GM20431 (cell line): ENCODE data around the gene SYNE1.

Experiments used
- in situ Hi-C: fragments of 300-500 bp; cut with MseI, MboI; formaldehyde crosslinking; loops from one replicate; pipeline ENCODE4 v1.15.0; 2020; ENCODE audit warnings: low sequenced_read_pairs; ENCODE audit not compliant: unreplicated experiment

The SYNE1 gene

GRCh38 chr6:152386131-152386530 lies 251.0 kb downstream of the SYNE1 start:
- in situ Hi-C loops, result no loop called here

DNA sequence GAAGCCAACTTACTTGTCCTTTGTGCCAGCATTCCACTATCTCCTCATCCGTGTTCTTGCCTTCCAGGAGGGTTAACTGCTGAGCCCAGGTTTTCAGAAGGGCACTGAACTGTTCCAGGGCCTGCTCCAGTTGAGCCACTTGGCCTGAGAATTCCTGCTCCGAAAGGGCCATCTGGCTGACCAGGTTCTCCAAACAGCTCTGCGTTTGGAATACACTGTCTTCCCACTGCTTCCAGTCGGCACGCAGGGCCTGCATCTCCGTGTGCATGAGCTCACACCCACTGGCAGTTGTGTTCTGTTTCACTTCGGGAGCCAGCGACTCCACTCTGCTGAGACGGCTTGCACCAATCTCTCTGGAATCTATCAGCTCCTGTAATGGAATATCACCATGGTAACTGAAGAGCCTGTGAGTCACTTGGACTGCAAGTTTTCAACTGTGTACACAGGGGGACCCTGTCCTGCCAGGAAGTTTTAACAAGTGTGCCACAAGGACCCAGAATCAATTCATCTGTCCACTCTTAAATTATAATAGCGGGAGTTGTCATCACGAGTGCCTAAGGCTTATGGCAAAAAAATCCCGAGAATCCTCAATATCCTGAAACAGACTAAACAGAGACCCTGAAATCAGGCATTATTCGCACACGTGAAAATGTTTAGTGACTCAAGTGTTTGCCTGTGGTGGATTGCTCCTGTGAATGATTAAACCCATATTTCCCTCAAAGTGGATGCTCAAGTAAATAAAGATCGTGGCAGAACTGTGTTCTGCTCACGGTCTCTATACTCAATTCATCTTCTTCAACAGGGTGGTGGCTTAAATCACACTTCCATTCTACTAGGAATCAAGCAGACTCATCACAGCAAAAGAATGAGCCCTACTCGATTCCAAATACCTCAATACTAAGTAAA lies 255.9 kb downstream of the SYNE1 start:
- in situ Hi-C loops, result no loop called here

- in situ Hi-C loops, result no loop called here
Measured at GRCh38 chr6:152380351-152380767, 256.8 kb downstream of the SYNE1 start.

DNA sequence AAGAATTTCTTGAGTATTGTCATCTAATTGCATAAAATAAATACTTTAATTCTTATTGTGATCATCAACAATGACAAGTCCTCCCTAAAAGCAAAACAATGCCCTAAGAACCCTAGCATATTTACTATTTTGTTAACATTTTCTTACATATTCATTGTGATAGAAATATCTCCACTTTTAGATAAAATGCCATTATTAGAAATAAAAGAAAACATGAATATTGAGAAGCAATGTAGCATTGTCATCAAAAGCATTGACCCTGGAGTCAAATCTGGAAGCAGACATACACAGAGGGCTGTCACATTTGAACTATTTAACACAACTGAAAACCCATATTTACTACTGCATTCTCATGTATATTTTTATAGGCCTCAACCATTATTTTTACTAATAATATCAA lies 257.7 kb downstream of the SYNE1 start:
- in situ Hi-C loops, result no loop called here

GRCh38 chr6:152378169-152378568 lies 259.0 kb downstream of the SYNE1 start:
- in situ Hi-C loops, result no loop called here

DNA sequence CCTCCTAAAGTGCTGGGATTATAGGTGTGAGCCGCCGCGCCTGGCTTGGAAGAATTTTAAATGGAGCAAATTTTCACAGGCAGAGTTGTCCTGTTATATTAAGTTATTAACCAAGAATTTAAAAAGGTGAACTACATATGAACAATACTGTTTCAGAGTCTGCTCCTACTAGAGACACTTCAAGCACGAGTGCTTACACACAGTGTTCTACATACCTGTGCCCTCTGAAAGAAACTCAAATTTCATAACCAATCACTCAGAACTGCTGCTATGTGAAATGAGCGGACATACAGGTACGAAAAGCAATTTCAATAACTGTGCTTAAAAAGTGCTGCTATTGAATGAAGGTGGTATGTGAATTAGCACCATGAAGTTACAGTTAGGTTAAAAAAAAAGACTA lies 262.0 kb downstream of the SYNE1 start:
- in situ Hi-C loops, result no loop called here

DNA sequence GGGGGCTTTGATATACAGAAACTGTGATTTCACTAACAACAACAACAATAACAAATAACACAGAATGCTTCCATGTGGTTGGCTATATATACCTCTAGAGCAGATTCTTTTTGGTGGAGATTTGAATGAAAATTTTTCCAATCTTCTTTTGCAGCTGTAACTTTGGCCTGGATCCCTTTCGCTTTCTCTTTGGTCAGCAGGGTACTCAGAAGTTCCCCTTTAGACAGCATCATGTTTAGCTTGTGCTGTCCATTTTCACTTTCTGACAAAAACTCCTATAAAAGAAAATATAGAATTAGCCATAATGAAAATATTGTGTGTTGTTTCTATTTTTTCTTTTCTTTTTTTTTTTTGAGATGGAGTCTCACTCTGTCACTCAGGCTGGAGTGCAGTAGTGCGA lies 264.2 kb downstream of the SYNE1 start:
- in situ Hi-C loops, result no loop called here

- in situ Hi-C loops, result no loop called here
Measured at GRCh38 chr6:152371775-152372174, 265.4 kb downstream of the SYNE1 start.

- in situ Hi-C loops, result no loop called here
Measured at GRCh38 chr6:152368751-152369624, 268.2 kb downstream of the SYNE1 start.

GRCh38 chr6:152364866-152365265 lies 272.3 kb downstream of the SYNE1 start:
- in situ Hi-C loops, result no loop called here

GRCh38 chr6:152360034-152360433 lies 277.1 kb downstream of the SYNE1 start:
- in situ Hi-C loops, result no loop called here

GRCh38 chr6:152356662-152357061 lies 280.5 kb downstream of the SYNE1 start:
- in situ Hi-C loops, result no loop called here

- in situ Hi-C loops, result no loop called here
Measured at GRCh38 chr6:152356016-152356415, 281.1 kb downstream of the SYNE1 start.

- in situ Hi-C loops, result no loop called here
Measured at GRCh38 chr6:152355166-152355565, 282.0 kb downstream of the SYNE1 start.

DNA sequence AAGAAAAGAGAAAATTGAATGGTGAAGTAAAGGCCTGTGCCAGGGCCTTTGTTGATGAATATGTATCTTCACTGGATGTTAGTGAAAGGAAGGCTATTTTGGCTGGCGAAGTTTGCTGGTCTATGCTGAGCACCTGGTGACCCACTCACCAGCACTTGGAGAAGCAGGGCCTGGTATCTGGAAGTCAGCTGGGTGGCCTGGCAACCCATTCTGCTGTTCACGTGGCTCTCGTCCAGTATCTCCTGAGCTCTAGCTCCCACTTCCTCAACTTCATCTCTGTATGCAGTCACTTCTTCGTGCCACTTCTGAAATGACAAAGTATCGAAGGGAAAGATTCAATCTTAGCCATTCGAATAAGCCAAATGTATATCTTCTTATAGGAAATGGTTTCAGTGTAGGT lies 283.7 kb downstream of the SYNE1 start:
- in situ Hi-C loops, result no loop called here

DNA sequence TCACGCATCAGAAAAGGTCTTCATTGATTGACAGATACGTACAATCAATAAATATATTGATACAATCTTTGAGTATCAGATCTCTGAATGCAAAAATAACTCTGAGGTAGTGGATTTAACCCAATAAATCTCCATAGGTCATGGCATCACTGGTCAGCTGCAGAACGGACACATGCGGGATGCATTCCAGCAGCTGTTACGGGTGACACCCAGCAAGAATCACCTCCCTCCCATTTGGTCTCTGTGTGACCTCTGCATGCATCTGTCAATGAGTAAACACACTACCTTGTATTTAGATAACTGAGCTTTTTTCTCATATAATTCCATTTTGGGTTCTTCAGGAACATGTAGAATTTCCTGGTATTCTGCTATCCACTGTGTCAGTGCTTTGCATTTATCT lies 285.4 kb downstream of the SYNE1 start:
- in situ Hi-C loops, result no loop called here

DNA sequence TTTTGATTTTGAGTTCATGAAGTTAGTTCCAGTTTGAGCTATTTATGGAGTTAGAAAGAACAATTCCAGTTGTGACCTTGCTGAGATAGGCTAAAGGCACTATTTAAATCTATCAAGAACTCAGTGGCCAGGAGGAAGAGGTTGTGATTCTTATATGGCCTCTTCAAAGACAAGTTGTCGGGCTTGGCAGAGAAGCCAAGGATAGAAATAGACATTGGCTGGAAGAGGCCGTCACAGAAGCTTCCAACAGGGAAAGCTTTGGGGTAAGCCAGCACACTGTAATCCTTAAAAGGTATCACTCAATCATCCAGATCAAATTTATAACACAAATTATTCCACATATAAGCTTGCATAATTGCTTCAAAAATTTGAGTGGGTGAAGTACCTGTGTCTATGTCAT lies 286.1 kb downstream of the SYNE1 start:
- in situ Hi-C loops, result no loop called here

GRCh38 chr6:152348116-152348515 lies 289.0 kb downstream of the SYNE1 start:
- in situ Hi-C loops, result no loop called here

DNA sequence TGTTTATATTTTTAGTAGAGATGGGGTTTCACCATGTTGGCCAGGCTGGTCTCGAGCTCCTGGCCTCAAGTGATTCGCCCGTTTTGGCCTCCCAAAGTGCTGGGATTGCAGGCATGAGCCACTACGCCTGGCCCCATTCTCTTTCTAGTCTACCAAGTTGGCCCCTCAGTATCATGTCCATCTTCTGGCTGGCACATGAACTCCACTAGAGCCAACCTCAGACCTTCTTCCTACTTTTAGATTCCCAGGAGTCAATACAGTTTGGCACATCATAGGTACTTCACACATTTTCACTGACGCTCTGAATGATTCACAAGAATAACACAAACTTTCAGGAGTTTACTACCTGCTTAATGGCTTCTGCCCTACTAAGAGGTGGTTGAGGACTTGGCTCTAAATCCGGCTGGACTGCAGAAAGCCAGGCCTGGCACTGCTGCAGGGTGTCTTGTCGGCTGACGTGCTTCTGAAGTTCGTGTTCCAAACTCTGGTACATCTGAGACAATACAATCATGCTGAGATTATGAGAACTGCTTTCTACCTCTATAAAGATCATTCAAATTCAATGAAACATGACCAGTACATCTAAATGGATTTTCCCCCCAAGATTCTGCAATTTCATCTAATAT lies 293.3 kb downstream of the SYNE1 start:
- in situ Hi-C loops, result no loop called here

GRCh38 chr6:152341596-152341995 lies 295.6 kb downstream of the SYNE1 start:
- in situ Hi-C loops, result no loop called here
